ENCODE results near the gene CNTLN.
"Not testable (repeated sequence)": the region's sequence is repeated elsewhere in the genome, so short reads cannot be mapped to it uniquely, and the experiment has no call there.

The CNTLN gene

DNA sequence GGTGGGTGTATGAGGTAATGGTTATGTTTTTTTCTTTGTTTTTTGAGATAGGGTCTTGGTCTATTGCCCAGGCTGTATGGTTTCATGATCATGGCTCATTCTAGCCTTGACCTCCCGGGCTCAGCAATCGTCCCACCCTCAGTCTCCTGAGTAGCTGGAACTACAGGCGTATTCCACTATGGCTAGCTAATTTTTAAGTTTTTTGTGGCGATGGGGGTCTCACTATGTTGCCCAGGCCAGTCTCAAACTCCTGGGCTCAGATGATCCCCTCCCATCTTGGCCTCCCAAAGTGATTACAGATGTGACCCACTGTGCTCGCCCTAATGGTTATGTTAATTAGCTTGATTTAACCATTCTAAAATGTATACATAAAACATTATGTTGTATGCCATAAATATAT lies 5.6 kb downstream of the CNTLN start:
- no peak for DNase-seq (ENCODE audit: low read depth)
- no peak overlapping the region for H3K4me3 ChIP-seq (ENCODE audit: low read depth, low read length)
- TF ChIP-seq, protein P1, sequence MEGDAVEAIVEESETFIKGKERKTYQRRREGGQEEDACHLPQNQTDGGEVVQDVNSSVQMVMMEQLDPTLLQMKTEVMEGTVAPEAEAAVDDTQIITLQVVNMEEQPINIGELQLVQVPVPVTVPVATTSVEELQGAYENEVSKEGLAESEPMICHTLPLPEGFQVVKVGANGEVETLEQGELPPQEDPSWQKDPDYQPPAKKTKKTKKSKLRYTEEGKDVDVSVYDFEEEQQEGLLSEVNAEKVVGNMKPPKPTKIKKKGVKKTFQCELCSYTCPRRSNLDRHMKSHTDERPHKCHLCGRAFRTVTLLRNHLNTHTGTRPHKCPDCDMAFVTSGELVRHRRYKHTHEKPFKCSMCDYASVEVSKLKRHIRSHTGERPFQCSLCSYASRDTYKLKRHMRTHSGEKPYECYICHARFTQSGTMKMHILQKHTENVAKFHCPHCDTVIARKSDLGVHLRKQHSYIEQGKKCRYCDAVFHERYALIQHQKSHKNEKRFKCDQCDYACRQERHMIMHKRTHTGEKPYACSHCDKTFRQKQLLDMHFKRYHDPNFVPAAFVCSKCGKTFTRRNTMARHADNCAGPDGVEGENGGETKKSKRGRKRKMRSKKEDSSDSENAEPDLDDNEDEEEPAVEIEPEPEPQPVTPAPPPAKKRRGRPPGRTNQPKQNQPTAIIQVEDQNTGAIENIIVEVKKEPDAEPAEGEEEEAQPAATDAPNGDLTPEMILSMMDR (IDR thresholded peaks at IDR 0.05; ENCODE audit: control insufficient read depth, extremely low read depth, insufficient read depth), result no peak

DNA sequence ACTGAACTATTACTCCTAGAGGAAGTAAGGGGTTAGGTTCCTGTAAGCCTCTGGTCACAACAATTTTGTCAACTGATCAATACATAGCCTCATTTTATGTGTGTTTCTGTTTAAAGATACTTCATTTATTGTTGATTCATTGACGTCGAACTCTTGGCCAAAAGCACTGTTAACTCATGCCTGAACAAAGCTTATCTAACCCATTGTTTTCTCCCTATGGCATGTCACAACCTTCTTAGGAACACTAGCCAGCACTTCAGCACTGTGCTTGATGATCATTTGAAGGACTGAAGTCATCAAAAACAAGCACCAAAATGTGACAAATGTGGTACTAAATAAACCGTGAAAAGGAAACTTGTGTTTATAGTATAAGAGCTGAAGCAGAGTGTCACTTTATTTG lies 13.5 kb downstream of the CNTLN start:
- H3K4me3 ChIP-seq (ENCODE audit: low read depth, low read length), result no peak overlapping the region
- DNase-seq (ENCODE audit: low read depth), result no peak
- TF ChIP-seq, protein P1 (IDR thresholded peaks at IDR 0.05; ENCODE audit: control insufficient read depth, extremely low read depth, insufficient read depth), result no peak

DNA sequence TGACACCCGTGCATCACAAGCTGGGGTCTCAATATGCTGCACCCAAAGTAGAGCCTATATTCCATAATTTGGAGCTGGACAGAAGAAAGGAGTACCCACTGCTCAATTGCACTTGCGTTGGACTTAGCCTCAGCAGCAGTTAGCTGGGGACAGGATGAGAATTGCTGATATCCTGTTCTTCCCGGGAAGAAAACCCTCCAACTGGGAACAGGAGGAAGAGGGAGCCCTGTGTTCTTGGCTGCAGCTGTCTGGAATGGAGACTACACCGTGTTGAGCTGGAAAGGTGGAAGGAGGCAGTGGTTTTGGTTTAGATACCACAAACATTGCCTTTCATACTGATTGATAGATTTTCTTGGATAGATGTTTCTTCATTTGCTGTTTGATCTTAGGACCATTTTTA lies 24.6 kb downstream of the CNTLN start:
- H3K4me3 ChIP-seq (ENCODE audit: low read depth, low read length), result no peak overlapping the region
- DNase-seq (ENCODE audit: low read depth), result no peak
- TF ChIP-seq, protein P1 (IDR thresholded peaks at IDR 0.05; ENCODE audit: control insufficient read depth, extremely low read depth, insufficient read depth), result no peak

DNA sequence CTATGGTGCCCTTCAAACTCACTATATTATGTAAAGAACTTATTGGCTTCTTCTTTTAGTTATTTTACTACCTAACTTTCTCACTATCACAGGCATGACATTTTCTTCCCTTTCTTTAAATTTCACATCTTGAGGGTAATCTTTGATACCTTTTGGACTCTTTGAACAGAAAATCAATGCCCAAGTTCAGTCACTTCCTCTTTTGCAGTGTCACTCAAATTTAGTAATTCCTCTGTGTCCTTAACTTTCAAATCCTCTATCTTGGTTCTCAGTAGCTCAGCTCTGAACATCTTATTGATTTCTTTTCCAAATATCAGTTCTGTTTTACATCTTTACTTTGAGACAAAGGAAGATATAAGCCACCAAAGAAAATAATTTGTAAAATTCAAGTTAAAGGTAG lies 25.5 kb downstream of the CNTLN start:
- TF ChIP-seq, protein P1 (IDR thresholded peaks at IDR 0.05; ENCODE audit: control insufficient read depth, extremely low read depth, insufficient read depth), result no peak
- H3K4me3 ChIP-seq (ENCODE audit: low read depth, low read length), result no peak overlapping the region
- DNase-seq (ENCODE audit: low read depth), result no peak

DNA sequence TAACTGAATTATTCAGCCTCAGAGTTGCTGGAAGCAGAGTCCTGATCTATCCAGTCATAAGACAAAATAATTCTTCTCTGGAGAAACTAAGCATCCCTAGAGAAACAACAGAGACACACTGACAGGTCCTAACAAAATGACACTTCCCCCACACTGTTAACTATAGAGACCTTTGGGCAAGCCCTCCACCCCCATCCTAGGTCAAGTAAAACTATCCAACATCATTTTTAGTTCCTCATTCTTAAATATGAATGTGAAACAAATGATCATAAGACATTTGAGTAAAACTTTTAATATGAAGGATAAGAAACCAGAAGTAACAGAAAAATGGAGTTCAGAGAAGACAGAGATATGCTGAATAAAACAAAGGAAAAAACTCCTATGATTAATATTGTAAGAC lies 30.9 kb downstream of the CNTLN start:
- no peak for DNase-seq (ENCODE audit: low read depth)
- H3K4me3 ChIP-seq (ENCODE audit: low read depth, low read length), result no peak overlapping the region
- TF ChIP-seq, protein P1 (IDR thresholded peaks at IDR 0.05; ENCODE audit: control insufficient read depth, extremely low read depth, insufficient read depth), result no peak

DNA sequence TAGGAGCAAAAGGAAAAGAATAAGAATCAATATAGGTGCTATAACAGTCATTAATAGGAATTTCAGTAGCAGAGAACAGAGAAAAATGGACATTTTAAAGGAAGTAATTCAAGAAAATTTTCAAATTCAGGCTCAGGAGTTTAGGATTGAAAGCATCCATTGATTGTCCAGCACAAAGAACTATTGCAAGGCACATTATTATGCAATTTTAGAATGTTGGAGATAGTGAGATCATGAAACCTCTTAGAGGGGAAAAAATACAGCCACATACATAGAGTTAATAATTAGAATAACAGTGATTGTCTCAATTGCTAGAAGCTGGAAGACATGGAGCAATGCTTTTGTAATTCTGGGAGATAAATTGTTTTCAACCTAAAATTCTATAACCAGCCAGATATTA lies 31.5 kb downstream of the CNTLN start:
- DNase-seq (ENCODE audit: low read depth), result no peak
- TF ChIP-seq, protein P1 (IDR thresholded peaks at IDR 0.05; ENCODE audit: control insufficient read depth, extremely low read depth, insufficient read depth), result no peak
- H3K4me3 ChIP-seq (ENCODE audit: low read depth, low read length), result no peak overlapping the region

DNA sequence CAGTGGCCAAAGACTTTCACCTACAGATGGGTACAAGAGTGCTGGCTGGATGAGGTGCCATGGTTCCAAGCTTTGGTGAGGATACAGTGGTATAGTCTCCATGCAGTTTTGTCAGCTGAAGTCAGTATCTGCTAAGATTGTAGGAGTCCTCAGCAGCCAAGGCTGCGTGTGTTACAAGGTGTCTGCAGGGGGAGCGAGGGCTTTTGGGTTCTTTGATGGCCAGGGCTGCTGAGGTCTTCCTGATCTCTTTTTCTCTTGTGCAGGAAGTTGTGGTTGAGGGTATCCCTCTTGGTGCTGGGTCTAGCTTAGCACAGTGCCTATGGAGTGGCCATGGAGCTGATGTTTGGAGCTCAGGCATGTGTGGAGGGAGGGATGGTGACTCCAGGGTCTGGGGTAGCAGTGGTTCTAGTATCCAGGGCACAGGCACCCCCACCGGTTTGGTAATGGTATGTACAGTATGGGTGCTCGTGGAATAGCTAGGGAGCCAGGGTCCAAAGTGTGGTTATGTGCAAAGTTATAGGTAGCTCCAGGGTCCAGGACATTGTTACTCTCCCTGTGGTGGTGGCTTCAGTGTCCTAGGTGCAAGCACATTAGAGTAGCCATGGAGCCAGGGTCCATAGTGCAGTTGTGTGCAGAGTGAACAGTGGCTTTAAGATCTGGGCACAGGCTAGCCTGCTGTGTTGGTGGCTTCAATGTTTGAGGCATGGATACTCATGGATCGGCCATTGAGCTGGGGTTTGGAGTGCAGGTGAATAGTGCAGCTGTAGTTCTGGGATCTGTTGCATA lies 36.7 kb downstream of the CNTLN start:
- H3K4me3 ChIP-seq (ENCODE audit: low read depth, low read length), result no peak overlapping the region
- TF ChIP-seq, protein P1 (IDR thresholded peaks at IDR 0.05; ENCODE audit: control insufficient read depth, extremely low read depth, insufficient read depth), result no peak
- no peak for DNase-seq (ENCODE audit: low read depth)

DNA sequence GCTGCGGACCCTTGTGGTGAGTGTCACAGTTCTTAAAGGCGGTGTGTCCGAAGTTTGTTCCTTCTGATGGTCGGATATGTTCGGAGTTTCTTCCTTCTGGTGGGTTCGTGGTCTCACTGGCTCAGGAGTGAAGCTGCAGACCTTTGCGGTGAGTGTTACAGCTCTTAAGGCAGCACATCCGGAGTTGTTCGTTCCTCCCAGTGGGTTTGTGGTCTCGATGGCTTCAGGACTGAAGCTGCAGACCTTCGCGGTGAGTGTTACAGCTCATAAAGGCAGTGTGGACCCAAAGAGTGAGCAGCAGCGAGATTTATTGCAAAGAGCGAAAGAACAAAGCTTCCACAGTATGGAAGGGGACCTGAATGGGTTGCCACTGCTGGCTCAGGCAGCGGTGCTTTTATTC lies 42.7 kb downstream of the CNTLN start:
- not testable (repeated sequence) for H3K4me3 ChIP-seq (ENCODE audit: low read depth, low read length); DNase-seq (ENCODE audit: low read depth)
